IMR-90 (cell line): ENCODE data around the gene GJC1. TPM values are rescaled to one million over a fixed set of nuclear protein-coding genes. Genes with fewer than 3 reads are reported as not detected.

Experiments used
- ATAC-seq: fragments of 200-7000 bp; cut with Tn5 transposase; 2 replicates; pipeline ENCODE4 v1.9.1; 2020; ENCODE audit warnings: low read depth, mild to moderate bottlenecking, moderate library complexity
- BruUV-seq: library from RNA; stranded (reverse); fragments of 400-500 nt; replicated peaks from 2 replicates; lab custom pipeline; 2021; lab: Mats Ljungman, UMichigan
- CTCF ChIA-PET: fragments of 300-600 bp; formaldehyde crosslinking; extraction: SDS; loops from one replicate; lab custom pipeline; 2021; ENCODE audit warnings: antibody characterized with exemption; lab: Yijun Ruan, JAX
- POLR2A ChIA-PET: fragments of 300-600 bp; sonication (Branson Sonifier 250); formaldehyde crosslinking; loops from one replicate; lab custom pipeline; 2022; ENCODE audit warnings: antibody characterized with exemption; ENCODE audit not compliant: unreplicated experiment; lab: Charles Lee
- DNase-seq: peaks from one replicate; pipeline ENCODE4 v3.0.0; 2013
- H2AFZ ChIP-seq: replicated peaks from 2 replicates; pipeline ENCODE3; 2013; ENCODE audit warnings: low read length, mild to moderate bottlenecking; ENCODE audit not compliant: poor library complexity
- H2AK5ac ChIP-seq: 2 replicates; pipeline ENCODE4 v1.6.1; 2013; ENCODE audit warnings: low read depth, low read length, inconsistent platforms
- H2AK9ac ChIP-seq: replicated peaks from 2 replicates; pipeline ENCODE3; 2013; ENCODE audit warnings: mild to moderate bottlenecking, low read depth, low read length, moderate library complexity; ENCODE audit not compliant: poor library complexity
- H2BK120ac ChIP-seq: 2 replicates; pipeline ENCODE4 v1.6.1; 2013; ENCODE audit warnings: low read depth, low read length, inconsistent platforms
- H2BK15ac ChIP-seq: 3 replicates; pipeline ENCODE4 v1.6.1; 2013; ENCODE audit warnings: low read depth, low read length, inconsistent platforms
- H2BK20ac ChIP-seq: 2 replicates; pipeline ENCODE4 v1.6.1; 2013; ENCODE audit warnings: low read depth, mild to moderate bottlenecking, inconsistent platforms, low read length, moderate library complexity
- H2BK5ac ChIP-seq: 2 replicates; pipeline ENCODE4 v1.6.1; 2013; ENCODE audit warnings: mild to moderate bottlenecking, low read depth, low read length, inconsistent platforms; ENCODE audit not compliant: poor library complexity, severe bottlenecking
- H3K14ac ChIP-seq: replicated peaks from 2 replicates; pipeline ENCODE4 v1.6.1; 2013; ENCODE audit warnings: low read depth, low read length, inconsistent platforms
- H3K18ac ChIP-seq: 2 replicates; pipeline ENCODE4 v1.6.1; 2013; ENCODE audit warnings: low read depth, low read length, control low read depth
- H3K23ac ChIP-seq: 2 replicates; pipeline ENCODE4 v1.6.1; 2013; ENCODE audit warnings: low read depth, low read length, inconsistent platforms
- H3K27ac ChIP-seq: 2 replicates; pipeline ENCODE4 v1.5.1; 2013; ENCODE audit warnings: mild to moderate bottlenecking, control low read depth, low read length; ENCODE audit not compliant: insufficient read depth
- H3K27me3 ChIP-seq: 2 replicates; pipeline ENCODE4 v1.6.1; 2013; ENCODE audit warnings: low read length; ENCODE audit not compliant: control insufficient read depth, insufficient read depth
- H3K36me3 ChIP-seq: 2 replicates; pipeline ENCODE4 v1.6.1; 2013; ENCODE audit warnings: low read length, mixed read lengths; ENCODE audit not compliant: control insufficient read depth, insufficient read depth
- H3K4ac ChIP-seq: 2 replicates; pipeline ENCODE4 v1.6.1; 2013; ENCODE audit warnings: low read depth, low read length, inconsistent platforms
- H3K4me1 ChIP-seq: 2 replicates; pipeline ENCODE4 v1.6.1; 2013; ENCODE audit warnings: low read length, mixed read lengths; ENCODE audit not compliant: control insufficient read depth, insufficient read depth
- H3K4me2 ChIP-seq: 2 replicates; pipeline ENCODE4 v1.6.1; 2013; ENCODE audit warnings: low read depth, mild to moderate bottlenecking, control low read depth, low read length, moderate library complexity
- H3K4me3 ChIP-seq: 2 replicates; pipeline ENCODE4 v1.5.1; 2013; ENCODE audit warnings: low read depth, mild to moderate bottlenecking, control low read depth, low read length, moderate library complexity; ENCODE audit not compliant: insufficient read depth
- H3K56ac ChIP-seq: 2 replicates; pipeline ENCODE4 v1.6.1; 2013; ENCODE audit warnings: low read length, inconsistent platforms; ENCODE audit not compliant: insufficient read depth; ENCODE audit errors: extremely low read depth
- H3K79me1 ChIP-seq, 2 experiments: 2 replicates each; pipeline ENCODE4 v1.6.1; 2013; ENCODE audit warnings: low read length in 2 of 2, inconsistent platforms in 1 of 2, low read depth in 1 of 2
- H3K9ac ChIP-seq: 2 replicates; pipeline ENCODE4 v1.6.1; 2013; ENCODE audit warnings: low read depth, low read length, control low read depth
- H3K9me1 ChIP-seq: 2 replicates; pipeline ENCODE4 v1.6.1; 2013; ENCODE audit warnings: low read length, inconsistent platforms; ENCODE audit not compliant: insufficient read depth
- H3K9me3 ChIP-seq: 2 replicates; pipeline ENCODE4 v1.6.1; 2013; ENCODE audit warnings: low read length; ENCODE audit not compliant: control insufficient read depth, insufficient read depth
- H4K20me1 ChIP-seq: 2 replicates; pipeline ENCODE4 v1.6.1; 2013; ENCODE audit warnings: low read length, inconsistent platforms; ENCODE audit not compliant: insufficient read depth
- H4K5ac ChIP-seq: 2 replicates; pipeline ENCODE4 v1.6.1; 2013; ENCODE audit warnings: mild to moderate bottlenecking, low read depth, low read length, control low read depth
- H4K8ac ChIP-seq, 2 experiments: 2 replicates each; pipeline ENCODE4 v1.6.1; 2013; ENCODE audit warnings: low read depth in 2 of 2, low read length in 2 of 2, control low read depth in 1 of 2, inconsistent platforms in 1 of 2
- H4K91ac ChIP-seq: 2 replicates; pipeline ENCODE4 v1.6.1; 2013; ENCODE audit warnings: low read depth, low read length, inconsistent platforms; ENCODE audit not compliant: insufficient read depth
- BHLHE40 ChIP-seq: fragments of 150-350 bp; IDR thresholded peaks from 2 replicates; pipeline ENCODE4 v1.6.1; 2016; ENCODE audit warnings: mild to moderate bottlenecking, low read depth, low read length
- NFE2L2 ChIP-seq: fragments of 150-350 bp; IDR thresholded peaks from 2 replicates; pipeline ENCODE4 v1.6.1; 2016; ENCODE audit warnings: low read depth, mild to moderate bottlenecking, low read length
- RCOR1 ChIP-seq: IDR thresholded peaks from 2 replicates; pipeline ENCODE4 v1.6.1; 2012; ENCODE audit warnings: mild to moderate bottlenecking, low read length, improper control_type of control experiment; ENCODE audit not compliant: insufficient replicate concordance
- WGBS, 2 experiments: methylation state at CpG; one replicate each; pipeline versions ENCODE4 v1.1.5 to v1.1.7; 2013; ENCODE audit warnings: missing lambda C conversion rate in 2 of 2; ENCODE audit not compliant: insufficient read length in 1 of 2; ENCODE audit errors: extremely low coverage in 2 of 2; 5-methylcytosine and 5-hydroxymethylcytosine counted together
- dilution Hi-C: fragments of 300-500 bp; cut with HindIII; formaldehyde crosslinking; loops from one replicate; pipeline ENCODE4 v1.14.3; 2018; ENCODE audit warnings: low sequenced_read_pairs; ENCODE audit not compliant: unreplicated experiment
- in situ Hi-C: fragments of 300-500 bp; cut with MboI; formaldehyde crosslinking; loops from 3 replicates; pipeline ENCODE4 v1.14.3; 2019; ENCODE audit warnings: low sequenced_read_pairs, inconsistent platforms, mixed read lengths
- intact Hi-C: fragments of 100-400 bp; cut with micrococcal nuclease; formaldehyde crosslinking; loops from 2 replicates; pipeline ENCODE4 v1.10.0; 2022
- polyA plus RNA-seq, 3 experiments: library from polyadenylated mRNA; depleted of rRNA; stranded (reverse); fragments of >200 nt; gene quantifications; 2 replicates each; pipeline ENCODE4 v1.2.3, GENCODE V29; 2012; ENCODE audit warnings: low replicate concordance in 1 of 3
- total RNA-seq: library from RNA; depleted of rRNA; stranded (reverse); fragments of >200 nt; gene quantifications from 2 replicates; pipeline ENCODE4 v1.2.3, GENCODE V29; 2012
- TF ChIP-seq, protein P1 (sequence below): fragments of 150-350 bp; IDR thresholded peaks from 2 replicates; pipeline ENCODE4 v1.6.1; 2017; ENCODE audit warnings: mild to moderate bottlenecking, antibody characterized with exemption, low read length, low read depth
- TF ChIP-seq, protein P2 (sequence below): fragments of 150-350 bp; IDR thresholded peaks from 2 replicates; pipeline ENCODE4 v1.6.1; 2016; ENCODE audit warnings: low read depth, mild to moderate bottlenecking, low read length, moderate library complexity, borderline replicate concordance

Gene GJC1
- total and polyA plus RNA-seq, 2 of the 4 experiments (the other 2 are of a cell fraction), result 23.9 to 69.7 TPM

DNA sequence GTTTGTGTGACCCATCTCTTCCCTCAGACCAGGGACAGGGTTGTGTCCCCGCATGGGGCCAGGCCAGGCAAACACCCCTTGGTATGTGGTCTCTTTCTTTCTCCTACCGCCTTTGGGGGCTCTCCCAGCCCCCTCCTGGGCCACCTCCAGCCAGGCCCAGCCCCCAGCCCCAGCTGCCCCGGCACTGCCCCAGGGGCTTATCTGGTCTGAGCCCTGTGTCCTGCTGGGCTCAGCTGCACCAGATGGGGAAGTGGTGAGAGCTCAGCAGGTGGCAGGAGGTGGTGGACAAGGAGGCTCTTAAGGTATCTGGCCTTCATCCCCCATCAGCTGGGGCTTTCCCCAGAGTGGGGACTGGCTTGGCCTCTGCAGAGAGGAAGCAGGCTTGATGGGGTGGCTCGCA lies 62.6 kb downstream of the GJC1 start:
- Histone ChIP-seq H4K91ac (no peak overlapping the region), H2BK20ac (no peak overlapping the region), H3K4ac (no peak overlapping the region), H4K8ac (no peak overlapping the region), H3K4me1 (no peaks in the 10 kb centered on the region), H3K56ac (no peak overlapping the region), H2BK5ac (no peak overlapping the region), H3K23ac (no peak overlapping the region), H3K4me3 (no peak overlapping the region), H2AK9ac (no peak overlapping the region), H3K9me3 (no peaks in the 10 kb centered on the region), H3K9me1 (no peaks in the 10 kb centered on the region), H4K5ac (no peak overlapping the region), H2AFZ (no peak overlapping the region), H3K27ac (no peak overlapping the region), H3K36me3 (no peaks in the 10 kb centered on the region), H3K14ac (no peak overlapping the region), H2BK120ac (no peak overlapping the region), H3K79me1 (no peaks in the 10 kb centered on the region), H3K9ac (no peak overlapping the region), H2BK15ac (no peak overlapping the region), H2AK5ac (no peak overlapping the region), H3K18ac (no peak overlapping the region), H4K20me1 (no peaks in the 10 kb centered on the region), H3K27me3 (peaks cover 15% of the 10 kb centered on the region; the same call in 1 of the 2 replicates), H3K4me2 (no peak overlapping the region)
- POLR2A ChIA-PET, result no interaction called here
- BruUV-seq, result no TSS peak
- no peak for TF ChIP-seq NFE2L2
- TF ChIP-seq, protein P1, sequence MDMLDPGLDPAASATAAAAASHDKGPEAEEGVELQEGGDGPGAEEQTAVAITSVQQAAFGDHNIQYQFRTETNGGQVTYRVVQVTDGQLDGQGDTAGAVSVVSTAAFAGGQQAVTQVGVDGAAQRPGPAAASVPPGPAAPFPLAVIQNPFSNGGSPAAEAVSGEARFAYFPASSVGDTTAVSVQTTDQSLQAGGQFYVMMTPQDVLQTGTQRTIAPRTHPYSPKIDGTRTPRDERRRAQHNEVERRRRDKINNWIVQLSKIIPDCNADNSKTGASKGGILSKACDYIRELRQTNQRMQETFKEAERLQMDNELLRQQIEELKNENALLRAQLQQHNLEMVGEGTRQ, result no peak
- no peak for TF ChIP-seq BHLHE40
- TF ChIP-seq, protein P2, sequence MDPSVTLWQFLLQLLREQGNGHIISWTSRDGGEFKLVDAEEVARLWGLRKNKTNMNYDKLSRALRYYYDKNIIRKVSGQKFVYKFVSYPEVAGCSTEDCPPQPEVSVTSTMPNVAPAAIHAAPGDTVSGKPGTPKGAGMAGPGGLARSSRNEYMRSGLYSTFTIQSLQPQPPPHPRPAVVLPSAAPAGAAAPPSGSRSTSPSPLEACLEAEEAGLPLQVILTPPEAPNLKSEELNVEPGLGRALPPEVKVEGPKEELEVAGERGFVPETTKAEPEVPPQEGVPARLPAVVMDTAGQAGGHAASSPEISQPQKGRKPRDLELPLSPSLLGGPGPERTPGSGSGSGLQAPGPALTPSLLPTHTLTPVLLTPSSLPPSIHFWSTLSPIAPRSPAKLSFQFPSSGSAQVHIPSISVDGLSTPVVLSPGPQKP, result no peak
- TF ChIP-seq RCOR1, result no peak
- intact Hi-C loops (loop anchor here (10.0 kb wide), 1 partner anchor 233 kb away; no protein-coding TSS in a partner anchor), dilution Hi-C loops (no loop called here), in situ Hi-C loops (no loop called here)
- no peak for DNase-seq
- CTCF ChIA-PET, result no interaction called here
- no peak for ATAC-seq
- WGBS, 2 experiments, result 50% methylated on average over 1 of the region's 4 CpGs; no CpG with 5 or more reads in 1 of the 2 experiments
